ENCODE data around the gene POU6F2. TPM values are rescaled to one million over a fixed set of nuclear protein-coding genes. Genes with fewer than 3 reads are reported as not detected.

Gene POU6F2
- total RNA-seq, 2 donors from 2014 or later, result 5.2 to 6.3 TPM

GRCh38 chr7:39153113-39153512 is 175.4 kb downstream of the POU6F2 start:
- no peak for ATAC-seq
- WGBS, 2 donors, result 75 to 84% methylated on average over 5 of the region's 5 CpGs
- Histone ChIP-seq H3K36me3 (replicated peaks in 1 of 2; ENCODE audit: insufficient read depth in 1 of 2, low read depth in 2 of 2) (no peaks in the 10 kb centered on the region), H3K4me1 (no peaks in the 10 kb centered on the region), H3K9me3 (no peaks in the 10 kb centered on the region), H3K4me3 (no peak overlapping the region), H3K27me3 (no peaks in the 10 kb centered on the region), H3K27ac (no peak overlapping the region)
- no peak for TF ChIP-seq POLR2A (IDR thresholded peaks at IDR 0.05)
- TF ChIP-seq, protein P1, sequence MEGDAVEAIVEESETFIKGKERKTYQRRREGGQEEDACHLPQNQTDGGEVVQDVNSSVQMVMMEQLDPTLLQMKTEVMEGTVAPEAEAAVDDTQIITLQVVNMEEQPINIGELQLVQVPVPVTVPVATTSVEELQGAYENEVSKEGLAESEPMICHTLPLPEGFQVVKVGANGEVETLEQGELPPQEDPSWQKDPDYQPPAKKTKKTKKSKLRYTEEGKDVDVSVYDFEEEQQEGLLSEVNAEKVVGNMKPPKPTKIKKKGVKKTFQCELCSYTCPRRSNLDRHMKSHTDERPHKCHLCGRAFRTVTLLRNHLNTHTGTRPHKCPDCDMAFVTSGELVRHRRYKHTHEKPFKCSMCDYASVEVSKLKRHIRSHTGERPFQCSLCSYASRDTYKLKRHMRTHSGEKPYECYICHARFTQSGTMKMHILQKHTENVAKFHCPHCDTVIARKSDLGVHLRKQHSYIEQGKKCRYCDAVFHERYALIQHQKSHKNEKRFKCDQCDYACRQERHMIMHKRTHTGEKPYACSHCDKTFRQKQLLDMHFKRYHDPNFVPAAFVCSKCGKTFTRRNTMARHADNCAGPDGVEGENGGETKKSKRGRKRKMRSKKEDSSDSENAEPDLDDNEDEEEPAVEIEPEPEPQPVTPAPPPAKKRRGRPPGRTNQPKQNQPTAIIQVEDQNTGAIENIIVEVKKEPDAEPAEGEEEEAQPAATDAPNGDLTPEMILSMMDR (IDR thresholded peaks at IDR 0.05), result no peak
- DNase-seq, result no peak
- intact Hi-C loops (cut with DNase I), result no loop called here

- H3K4me1 ChIP-seq, result no peaks in the 10 kb centered on the region
- no peak overlapping the region for H3K4me3 ChIP-seq
- H3K36me3 ChIP-seq (replicated peaks in 1 of 2; ENCODE audit: insufficient read depth in 1 of 2, low read depth in 2 of 2), result no peaks in the 10 kb centered on the region
- no peaks in the 10 kb centered on the region for H3K27me3 ChIP-seq
- 66 to 73% methylated on average over 5 of the region's 5 CpGs for WGBS, 2 donors
- ATAC-seq (no peak), DNase-seq (no peak)
- intact Hi-C loops (cut with DNase I), result no loop called here
- no peaks in the 10 kb centered on the region for H3K9me3 ChIP-seq
- H3K27ac ChIP-seq, result no peak overlapping the region
- TF ChIP-seq POLR2A (IDR thresholded peaks at IDR 0.05), result no peak
- TF ChIP-seq, protein P1 (IDR thresholded peaks at IDR 0.05), result no peak
Observed at GRCh38 chr7:39153647-39154046, 175.9 kb downstream of the POU6F2 start.

GRCh38 chr7:39154815-39155214 is 177.1 kb downstream of the POU6F2 start:
- no peak overlapping the region for H3K4me3 ChIP-seq
- intact Hi-C loops (cut with DNase I), result no loop called here
- WGBS, 2 donors, result 36 to 46% methylated on average over 2 of the region's 2 CpGs
- H3K9me3 ChIP-seq, result no peaks in the 10 kb centered on the region
- DNase-seq, result no peak
- no peaks in the 10 kb centered on the region for H3K36me3 ChIP-seq (replicated peaks in 1 of 2; ENCODE audit: insufficient read depth in 1 of 2, low read depth in 2 of 2)
- ATAC-seq, result peak; percentile 18
- no peak overlapping the region for H3K27ac ChIP-seq
- H3K4me1 ChIP-seq, result no peaks in the 10 kb centered on the region
- H3K27me3 ChIP-seq, result no peaks in the 10 kb centered on the region
- TF ChIP-seq POLR2A (IDR thresholded peaks at IDR 0.05), result no peak
- TF ChIP-seq, protein P1 (IDR thresholded peaks at IDR 0.05), result no peak

DNA sequence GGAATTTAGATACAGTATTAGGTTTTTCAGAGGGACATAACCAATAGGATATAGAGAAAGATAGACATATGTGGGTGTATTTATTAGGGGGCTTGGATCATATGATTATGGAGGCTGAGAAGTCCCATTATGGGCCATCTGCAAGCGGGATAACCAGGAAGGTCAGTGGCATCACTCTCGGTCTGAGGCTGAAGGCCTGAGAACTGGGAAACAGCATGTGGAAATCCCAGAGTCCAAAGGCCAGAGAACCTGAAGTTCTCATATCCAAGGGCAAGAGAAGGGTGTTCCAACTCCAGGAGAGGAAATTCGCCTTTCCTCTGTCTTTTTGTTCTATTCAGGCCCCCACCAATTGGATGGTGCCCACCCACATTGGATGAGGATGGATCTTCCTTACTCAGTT is 180.7 kb downstream of the POU6F2 start:
- H3K36me3 ChIP-seq (replicated peaks in 1 of 2; ENCODE audit: insufficient read depth in 1 of 2, low read depth in 2 of 2), result no peaks in the 10 kb centered on the region
- TF ChIP-seq, protein P1 (IDR thresholded peaks at IDR 0.05), result no peak
- no peak for TF ChIP-seq POLR2A (IDR thresholded peaks at IDR 0.05)
- H3K9me3 ChIP-seq, result no peaks in the 10 kb centered on the region
- 70 to 82% methylated on average over 3 of the region's 3 CpGs for WGBS, 2 donors
- no peaks in the 10 kb centered on the region for H3K4me1 ChIP-seq
- no peak for DNase-seq
- intact Hi-C loops (cut with DNase I), result no loop called here
- H3K27ac ChIP-seq, result no peak overlapping the region
- no peak for ATAC-seq
- H3K4me3 ChIP-seq, result no peak overlapping the region
- no peaks in the 10 kb centered on the region for H3K27me3 ChIP-seq

- Histone ChIP-seq H3K4me1 (no peaks in the 10 kb centered on the region), H3K9me3 (no peaks in the 10 kb centered on the region), H3K36me3 (replicated peaks in 1 of 2; ENCODE audit: insufficient read depth in 1 of 2, low read depth in 2 of 2) (no peaks in the 10 kb centered on the region), H3K27ac (no peak overlapping the region), H3K27me3 (no peaks in the 10 kb centered on the region), H3K4me3 (no peak overlapping the region)
- WGBS, 2 donors, result 67 to 70% methylated on average over 2 of the region's 2 CpGs
- no peak for ATAC-seq
- TF ChIP-seq, protein P1 (IDR thresholded peaks at IDR 0.05), result no peak
- no peak for TF ChIP-seq POLR2A (IDR thresholded peaks at IDR 0.05)
- DNase-seq, result no peak
- intact Hi-C loops (cut with DNase I), result no loop called here
Observed at GRCh38 chr7:39161903-39162302, 184.2 kb downstream of the POU6F2 start.

Data from body of pancreas (tissue), 4 donors.